ENCODE data around the gene RGMB. TPM values are rescaled to one million over a fixed set of nuclear protein-coding genes. Genes with fewer than 3 reads are reported as not detected.

Gene RGMB
- total RNA-seq, 4 donors from 2014 or later = 39.0 to 125 (median 50.3) TPM

GRCh38 chr5:98840946-98841345 lies 67.5 kb downstream of the RGMB start:
- Histone ChIP-seq H3K4me3 (no peak overlapping the region), H3K4me1 (no peaks in the 10 kb centered on the region), H3K36me3 (no peaks in the 10 kb centered on the region), H3K9me3 (peaks cover 4 to 7% of the 10 kb centered on the region in 2 donors), H3K27me3 (no peaks in the 10 kb centered on the region), H3K27ac (no peak overlapping the region)
- TF ChIP-seq CTCF (IDR thresholded peaks at IDR 0.05) = no peak
- TF ChIP-seq POLR2A (IDR thresholded peaks at IDR 0.05) = no peak
- no peak for TF ChIP-seq POLR2AphosphoS5 (IDR thresholded peaks at IDR 0.05)
- TF ChIP-seq EP300 (IDR thresholded peaks at IDR 0.05; ENCODE audit: low read depth) = no peak
- 97% methylated on average over 1 of the region's 1 CpG; no CpG with 5 or more reads in 1 of the 2 donors for WGBS, 2 donors (ENCODE audit: low coverage in 1 of 2)
- no peak for DNase-seq
- in situ Hi-C loops (cut with MboI; ENCODE audit: low pct_ligation_motif_present in 1 of 4, low pct_unique_long_range_greater_than_20kb in 1 of 4, low sequenced_read_pairs in 3 of 4) = no loop called here
- intact Hi-C loops (cut with DNase I; ENCODE audit: low total_unique reads) = no loop called here

GRCh38 chr5:98843481-98843880 lies 70.0 kb downstream of the RGMB start:
- Histone ChIP-seq H3K4me3 (no peak overlapping the region), H3K9me3 (peaks cover 4 to 7% of the 10 kb centered on the region in 2 donors), H3K36me3 (no peaks in the 10 kb centered on the region), H3K27me3 (no peaks in the 10 kb centered on the region), H3K4me1 (no peaks in the 10 kb centered on the region), H3K27ac (no peak overlapping the region)
- TF ChIP-seq CTCF (IDR thresholded peaks at IDR 0.05) = no peak
- no peak for TF ChIP-seq EP300 (IDR thresholded peaks at IDR 0.05; ENCODE audit: low read depth)
- TF ChIP-seq POLR2A (IDR thresholded peaks at IDR 0.05) = no peak
- no peak for TF ChIP-seq POLR2AphosphoS5 (IDR thresholded peaks at IDR 0.05)
- in situ Hi-C loops (cut with MboI; ENCODE audit: low pct_ligation_motif_present in 1 of 4, low pct_unique_long_range_greater_than_20kb in 1 of 4, low sequenced_read_pairs in 3 of 4) = no loop called here
- WGBS, 2 donors (ENCODE audit: low coverage in 1 of 2) = 93 to 100% methylated on average over 3 of the region's 3 CpGs
- intact Hi-C loops (cut with DNase I; ENCODE audit: low total_unique reads) = no loop called here
- DNase-seq = no peak

- H3K4me1 ChIP-seq = no peaks in the 10 kb centered on the region
- no peak for DNase-seq
- TF ChIP-seq POLR2AphosphoS5 (IDR thresholded peaks at IDR 0.05) (no peak), CTCF (IDR thresholded peaks at IDR 0.05) (no peak), EP300 (IDR thresholded peaks at IDR 0.05; ENCODE audit: low read depth) (no peak), POLR2A (IDR thresholded peaks at IDR 0.05) (no peak)
- 94% methylated on average over 6 of the region's 6 CpGs; no CpG with 5 or more reads in 1 of the 2 donors for WGBS, 2 donors (ENCODE audit: low coverage in 1 of 2)
- no peaks in the 10 kb centered on the region for H3K27me3 ChIP-seq
- H3K9me3 ChIP-seq = peaks cover 4 to 7% of the 10 kb centered on the region in 2 donors
- intact Hi-C loops (cut with DNase I; ENCODE audit: low total_unique reads) (no loop called here), in situ Hi-C loops (cut with MboI; ENCODE audit: low pct_ligation_motif_present in 1 of 4, low pct_unique_long_range_greater_than_20kb in 1 of 4, low sequenced_read_pairs in 3 of 4) (no loop called here)
- H3K4me3 ChIP-seq = no peak overlapping the region
- no peaks in the 10 kb centered on the region for H3K36me3 ChIP-seq
- no peak overlapping the region for H3K27ac ChIP-seq
Measured at GRCh38 chr5:98844865-98845264, 71.4 kb downstream of the RGMB start.

GRCh38 chr5:98845878-98846277 lies 72.4 kb downstream of the RGMB start:
- no peaks in the 10 kb centered on the region for H3K27me3 ChIP-seq
- no peak overlapping the region for H3K4me3 ChIP-seq
- 90 to 100% methylated on average over 1 to 8 of the region's 8 CpGs for WGBS, 2 donors (ENCODE audit: low coverage in 1 of 2)
- no peaks in the 10 kb centered on the region for H3K36me3 ChIP-seq
- DNase-seq = no peak
- in situ Hi-C loops (cut with MboI; ENCODE audit: low pct_ligation_motif_present in 1 of 4, low pct_unique_long_range_greater_than_20kb in 1 of 4, low sequenced_read_pairs in 3 of 4) = no loop called here
- peaks cover 4 to 7% of the 10 kb centered on the region in 2 donors for H3K9me3 ChIP-seq
- intact Hi-C loops (cut with DNase I; ENCODE audit: low total_unique reads) = no loop called here
- TF ChIP-seq EP300 (IDR thresholded peaks at IDR 0.05; ENCODE audit: low read depth) = no peak
- no peak overlapping the region for H3K27ac ChIP-seq
- no peaks in the 10 kb centered on the region for H3K4me1 ChIP-seq

Other genes starting within 250 kb of the RGMB start
- 10 to 100 TPM; 45.6 to 95.7 (median 53.0) TPM for gene CHD1, start 155.3 kb downstream of the RGMB start, total RNA-seq